Measurements from ENCODE around the gene LEPROT. TPM values are rescaled to one million over a fixed set of nuclear protein-coding genes. Genes with fewer than 3 reads are reported as not detected.
"Not testable (repeated sequence)": the region's sequence is repeated elsewhere in the genome, so short reads cannot be mapped to it uniquely, and the experiment has no call there.

Gene LEPROT, protein sequence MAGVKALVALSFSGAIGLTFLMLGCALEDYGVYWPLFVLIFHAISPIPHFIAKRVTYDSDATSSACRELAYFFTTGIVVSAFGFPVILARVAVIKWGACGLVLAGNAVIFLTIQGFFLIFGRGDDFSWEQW
- 10 to 100 TPM; 34.6 to 52.4 (median 44.2) TPM for total RNA-seq

DNA sequence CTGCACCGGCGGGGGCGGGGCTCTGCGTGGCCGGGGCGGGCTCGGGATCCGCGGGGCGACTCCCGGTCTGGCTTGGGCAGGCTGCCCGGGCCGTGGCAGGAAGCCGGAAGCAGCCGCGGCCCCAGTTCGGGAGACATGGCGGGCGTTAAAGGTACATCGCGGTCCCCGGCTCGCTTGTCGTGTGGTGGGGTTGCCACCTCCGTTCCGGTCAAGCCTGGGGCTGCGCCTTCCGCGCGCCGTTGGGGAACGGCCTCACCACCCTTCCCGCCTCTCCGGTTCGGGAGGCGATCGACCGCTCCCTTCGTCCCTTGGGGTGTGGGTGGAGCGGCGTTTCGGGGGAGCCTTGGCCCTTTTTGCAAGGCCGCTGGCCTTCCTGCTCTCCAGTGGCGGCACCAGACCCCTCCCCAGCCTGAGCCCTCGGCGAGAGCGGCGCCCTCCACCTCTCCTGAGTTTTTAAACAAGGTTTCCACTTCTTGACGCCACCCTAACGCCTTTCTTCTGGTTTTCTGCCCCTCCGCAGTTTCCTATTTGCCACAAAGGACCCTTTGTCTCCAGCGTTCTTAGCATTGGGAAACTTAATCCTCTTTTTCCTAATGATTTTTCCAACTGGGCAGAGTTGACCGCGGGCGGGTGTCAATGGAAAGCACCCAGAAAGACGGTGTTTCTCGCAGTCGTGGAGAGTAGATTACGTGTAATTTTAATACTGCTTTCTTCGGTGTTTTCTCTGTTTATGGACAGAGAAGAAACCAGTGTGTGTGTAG is at the start of gene LEPROT, which contains the start of gene LEPR:
TSS of gene LEPROT (plus strand) at position 79 of the 761 bp plus-strand sequence. CDS start at position 136, 57 bp downstream.
TSS of gene LEPR (plus strand) at position 79 of the 761 bp plus-strand sequence. CDS start 144,898 bp downstream, outside the sequence.
- Histone ChIP-seq H3K27ac (peak within 1 kb of the TSS; percentile 95), H3K4me1 (peaks cover 34% of the 10 kb centered on the region), H3K4me3 (peak within 1 kb of the TSS; percentile 68), H3K27me3 (no peaks in the 10 kb centered on the region), H3K36me3 (peaks cover 5% of the 10 kb centered on the region), H3K9me3 (no peaks in the 10 kb centered on the region)
- TF ChIP-seq POLR2AphosphoS5 (IDR thresholded peaks at IDR 0.05), result peak; percentile 47 to 85 (median 81)
- TF ChIP-seq EP300 (IDR thresholded peaks at IDR 0.05), result no peak
- TF ChIP-seq, protein P1, sequence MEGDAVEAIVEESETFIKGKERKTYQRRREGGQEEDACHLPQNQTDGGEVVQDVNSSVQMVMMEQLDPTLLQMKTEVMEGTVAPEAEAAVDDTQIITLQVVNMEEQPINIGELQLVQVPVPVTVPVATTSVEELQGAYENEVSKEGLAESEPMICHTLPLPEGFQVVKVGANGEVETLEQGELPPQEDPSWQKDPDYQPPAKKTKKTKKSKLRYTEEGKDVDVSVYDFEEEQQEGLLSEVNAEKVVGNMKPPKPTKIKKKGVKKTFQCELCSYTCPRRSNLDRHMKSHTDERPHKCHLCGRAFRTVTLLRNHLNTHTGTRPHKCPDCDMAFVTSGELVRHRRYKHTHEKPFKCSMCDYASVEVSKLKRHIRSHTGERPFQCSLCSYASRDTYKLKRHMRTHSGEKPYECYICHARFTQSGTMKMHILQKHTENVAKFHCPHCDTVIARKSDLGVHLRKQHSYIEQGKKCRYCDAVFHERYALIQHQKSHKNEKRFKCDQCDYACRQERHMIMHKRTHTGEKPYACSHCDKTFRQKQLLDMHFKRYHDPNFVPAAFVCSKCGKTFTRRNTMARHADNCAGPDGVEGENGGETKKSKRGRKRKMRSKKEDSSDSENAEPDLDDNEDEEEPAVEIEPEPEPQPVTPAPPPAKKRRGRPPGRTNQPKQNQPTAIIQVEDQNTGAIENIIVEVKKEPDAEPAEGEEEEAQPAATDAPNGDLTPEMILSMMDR (IDR thresholded peaks at IDR 0.05), result no peak
- TF ChIP-seq POLR2A (IDR thresholded peaks at IDR 0.05), result peak in 1 of 2 donors; percentile 88
- no peak for DNase-seq (ENCODE audit: low spot score in 2 of 2)
- 2% methylated on average over 40 of the region's 60 CpGs for WGBS

DNA sequence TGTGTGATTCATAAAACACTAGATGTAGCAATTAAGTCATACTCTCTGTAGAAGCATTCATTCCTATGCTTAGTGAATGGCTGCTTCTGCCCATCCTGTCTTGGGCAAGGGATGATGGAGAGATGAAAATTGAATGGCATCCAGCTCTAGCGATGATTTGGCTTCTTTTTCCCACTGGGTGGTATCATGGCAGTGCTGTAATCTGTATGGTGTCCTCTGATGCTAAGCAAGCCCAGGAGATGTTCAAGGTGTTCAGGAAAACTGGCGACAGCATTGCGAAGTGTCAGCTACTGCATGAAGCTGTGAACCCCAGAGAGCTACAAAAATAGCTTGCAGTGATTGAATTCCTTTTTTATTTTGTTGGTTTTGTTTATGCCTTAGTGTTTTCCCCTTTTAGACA is 48.9 kb upstream of the LEPROT start:
- H3K4me1 ChIP-seq, result no peaks in the 10 kb centered on the region
- H3K4me3 ChIP-seq, result no peak overlapping the region
- H3K27ac ChIP-seq, result no peak overlapping the region
- no peaks in the 10 kb centered on the region for H3K36me3 ChIP-seq
- no peak for TF ChIP-seq EP300 (IDR thresholded peaks at IDR 0.05)
- H3K27me3 ChIP-seq, result no peaks in the 10 kb centered on the region
- no peaks in the 10 kb centered on the region for H3K9me3 ChIP-seq
- no peak for DNase-seq (ENCODE audit: low spot score in 2 of 2)
- WGBS, result 85% methylated on average over 3 of the region's 3 CpGs

DNA sequence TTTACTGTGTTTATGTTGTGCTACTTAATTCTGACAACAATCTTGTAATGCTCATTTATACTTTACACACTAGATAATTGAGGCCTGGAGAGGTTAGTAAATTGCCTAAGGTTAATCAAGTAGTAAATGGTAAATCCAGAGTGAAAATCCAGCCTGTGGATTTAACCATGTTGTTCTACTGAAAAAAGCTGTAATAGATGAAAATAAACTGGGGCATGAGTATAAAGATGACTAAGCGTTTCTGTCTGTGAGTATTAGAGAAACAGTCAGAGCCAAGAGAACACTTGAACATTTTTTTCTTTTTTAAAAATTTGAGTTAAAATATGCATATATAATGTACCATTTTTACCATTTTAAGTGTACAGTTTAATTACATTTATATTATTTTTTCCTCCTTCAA is 47.9 kb upstream of the LEPROT start:
- Histone ChIP-seq H3K4me1 (no peaks in the 10 kb centered on the region), H3K9me3 (no peaks in the 10 kb centered on the region), H3K27ac (no peak overlapping the region), H3K27me3 (no peaks in the 10 kb centered on the region), H3K36me3 (no peaks in the 10 kb centered on the region), H3K4me3 (no peak overlapping the region)
- DNase-seq (ENCODE audit: low spot score in 2 of 2), result no peak
- TF ChIP-seq EP300 (IDR thresholded peaks at IDR 0.05), result no peak
- TF ChIP-seq POLR2A (IDR thresholded peaks at IDR 0.05), result no peak
- TF ChIP-seq POLR2AphosphoS5 (IDR thresholded peaks at IDR 0.05), result no peak
- TF ChIP-seq, protein P1 (IDR thresholded peaks at IDR 0.05), result no peak
- WGBS, result 53% methylated on average over 1 of the region's 1 CpG

DNA sequence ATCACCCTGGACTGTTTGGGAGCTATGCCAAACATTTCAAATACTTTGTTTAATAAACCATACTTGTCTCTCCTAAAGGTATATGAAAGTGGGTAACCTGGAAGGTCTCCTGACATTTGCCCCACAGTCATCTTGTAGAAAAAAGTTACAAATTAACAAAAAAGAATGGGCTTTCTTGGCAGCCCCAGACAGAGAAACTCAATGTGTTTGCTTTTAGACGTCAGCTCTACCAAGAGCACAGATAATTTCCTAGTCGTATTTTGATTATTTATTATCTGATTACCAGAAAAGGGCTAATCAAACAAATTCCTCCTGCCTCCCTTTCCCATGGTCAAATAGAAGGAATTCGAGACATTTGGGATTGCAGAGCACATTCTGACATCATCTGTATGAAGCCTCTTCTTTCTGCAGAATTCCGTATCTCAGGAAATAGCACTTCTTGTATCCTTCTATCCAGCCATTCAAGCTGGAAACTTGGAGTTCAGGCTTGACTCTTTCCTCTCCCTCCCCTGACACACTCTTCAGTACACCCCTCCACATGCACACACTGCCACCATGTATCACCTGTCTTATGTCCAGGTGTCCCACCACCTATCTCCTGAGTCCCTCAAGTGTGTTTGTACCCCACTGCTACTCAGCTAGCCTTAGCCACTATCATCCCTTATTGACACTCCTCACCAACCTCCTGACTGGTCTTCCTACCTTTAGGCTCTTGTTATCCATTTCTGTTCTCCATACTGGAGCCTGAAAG is 42.8 kb upstream of the LEPROT start:
- no peaks in the 10 kb centered on the region for H3K9me3 ChIP-seq
- no peaks in the 10 kb centered on the region for H3K27me3 ChIP-seq
- DNase-seq (ENCODE audit: low spot score in 2 of 2), result no peak
- H3K4me1 ChIP-seq, result no peaks in the 10 kb centered on the region
- 88% methylated on average over 4 of the region's 4 CpGs for WGBS
- H3K36me3 ChIP-seq, result no peaks in the 10 kb centered on the region
- H3K27ac ChIP-seq, result no peak overlapping the region
- TF ChIP-seq, protein P1 (IDR thresholded peaks at IDR 0.05), result no peak
- no peak overlapping the region for H3K4me3 ChIP-seq

DNA sequence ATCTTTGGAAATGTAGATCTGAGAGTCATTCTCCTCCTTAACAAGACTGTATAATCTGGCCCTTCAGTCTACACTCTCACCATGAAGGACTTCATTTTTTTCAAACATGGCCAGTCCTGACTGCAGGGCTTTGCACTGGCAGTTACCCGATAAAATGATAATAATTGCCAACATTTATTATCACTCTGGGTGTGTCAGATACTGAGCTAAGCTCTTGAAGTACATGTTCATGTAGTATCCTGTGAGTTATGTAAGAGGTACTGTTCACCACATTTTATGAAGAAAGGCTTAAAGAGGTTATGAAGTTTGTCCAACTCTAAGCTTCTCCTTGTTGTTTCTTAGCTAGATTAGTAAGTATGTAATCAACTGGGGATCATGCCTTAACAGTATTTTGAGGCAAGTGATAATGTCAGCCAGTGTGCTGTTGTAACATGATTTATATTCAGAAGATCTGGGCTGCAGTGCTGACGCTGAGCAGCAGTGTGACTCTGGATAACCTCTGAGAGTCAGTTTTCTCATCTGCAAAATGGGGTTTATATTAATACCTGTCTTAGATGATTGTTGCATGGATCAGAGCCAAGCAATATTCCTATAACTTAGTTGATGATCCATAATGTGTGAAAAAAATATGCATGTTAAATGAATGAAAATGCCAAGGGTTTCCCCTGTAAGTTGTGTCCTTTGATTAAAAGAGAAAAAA is 42.1 kb upstream of the LEPROT start:
- H3K27ac ChIP-seq, result no peak overlapping the region
- TF ChIP-seq POLR2AphosphoS5 (IDR thresholded peaks at IDR 0.05) (no peak), EP300 (IDR thresholded peaks at IDR 0.05) (no peak), POLR2A (IDR thresholded peaks at IDR 0.05) (no peak)
- TF ChIP-seq, protein P1 (IDR thresholded peaks at IDR 0.05), result no peak
- no peak for DNase-seq (ENCODE audit: low spot score in 2 of 2)
- H3K27me3 ChIP-seq, result no peaks in the 10 kb centered on the region
- no peaks in the 10 kb centered on the region for H3K9me3 ChIP-seq
- no peak overlapping the region for H3K4me3 ChIP-seq
- H3K4me1 ChIP-seq, result no peaks in the 10 kb centered on the region
- WGBS, result 49% methylated on average over 2 of the region's 2 CpGs
- H3K36me3 ChIP-seq, result no peaks in the 10 kb centered on the region

DNA sequence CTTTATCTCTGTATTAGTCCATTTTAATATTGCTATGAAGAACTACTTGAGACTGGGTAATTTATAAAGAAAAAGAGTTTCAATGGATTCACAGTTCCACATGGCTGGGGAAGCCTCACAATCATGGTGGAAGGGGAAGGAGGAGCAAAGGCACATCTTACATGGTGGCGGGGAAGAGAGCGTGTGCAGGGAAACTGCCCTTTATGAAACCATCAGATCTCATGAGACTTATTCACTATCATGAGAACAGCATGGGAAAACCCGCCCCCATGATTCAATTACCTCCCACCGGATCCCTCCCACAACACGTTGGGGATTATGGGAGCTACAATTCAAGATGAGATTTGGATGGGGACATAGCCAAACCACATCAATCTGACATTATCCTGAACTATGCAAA is 36.0 kb upstream of the LEPROT start:
- H3K27ac ChIP-seq; H3K9me3 ChIP-seq; H3K4me3 ChIP-seq; H3K4me1 ChIP-seq; H3K27me3 ChIP-seq; DNase-seq (ENCODE audit: low spot score in 2 of 2); H3K36me3 ChIP-seq: not testable (repeated sequence)
- 94% methylated on average over 5 of the region's 5 CpGs for WGBS
